ENCODE results near the gene GSE1.

DNA sequence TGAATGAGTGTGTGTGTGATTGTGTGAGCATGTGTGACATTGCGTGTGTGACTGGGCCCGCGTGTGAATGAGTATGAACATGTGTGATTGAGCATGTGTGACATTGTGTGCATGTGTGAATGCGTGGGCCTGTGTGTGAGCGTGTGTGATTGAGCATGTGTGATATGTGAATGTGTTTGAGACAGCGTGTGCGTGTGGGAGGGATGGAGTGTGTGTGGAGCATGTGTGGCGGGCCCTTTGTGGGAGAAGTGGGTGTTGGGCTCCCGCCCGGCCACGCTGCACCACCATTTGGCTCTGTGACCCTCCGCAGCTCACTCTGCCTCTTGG lies 22.7 kb upstream of the GSE1 start:
- TF ChIP-seq, protein P1, sequence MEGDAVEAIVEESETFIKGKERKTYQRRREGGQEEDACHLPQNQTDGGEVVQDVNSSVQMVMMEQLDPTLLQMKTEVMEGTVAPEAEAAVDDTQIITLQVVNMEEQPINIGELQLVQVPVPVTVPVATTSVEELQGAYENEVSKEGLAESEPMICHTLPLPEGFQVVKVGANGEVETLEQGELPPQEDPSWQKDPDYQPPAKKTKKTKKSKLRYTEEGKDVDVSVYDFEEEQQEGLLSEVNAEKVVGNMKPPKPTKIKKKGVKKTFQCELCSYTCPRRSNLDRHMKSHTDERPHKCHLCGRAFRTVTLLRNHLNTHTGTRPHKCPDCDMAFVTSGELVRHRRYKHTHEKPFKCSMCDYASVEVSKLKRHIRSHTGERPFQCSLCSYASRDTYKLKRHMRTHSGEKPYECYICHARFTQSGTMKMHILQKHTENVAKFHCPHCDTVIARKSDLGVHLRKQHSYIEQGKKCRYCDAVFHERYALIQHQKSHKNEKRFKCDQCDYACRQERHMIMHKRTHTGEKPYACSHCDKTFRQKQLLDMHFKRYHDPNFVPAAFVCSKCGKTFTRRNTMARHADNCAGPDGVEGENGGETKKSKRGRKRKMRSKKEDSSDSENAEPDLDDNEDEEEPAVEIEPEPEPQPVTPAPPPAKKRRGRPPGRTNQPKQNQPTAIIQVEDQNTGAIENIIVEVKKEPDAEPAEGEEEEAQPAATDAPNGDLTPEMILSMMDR (IDR thresholded peaks at IDR 0.05) = no peak
- TF ChIP-seq POLR2AphosphoS5 (IDR thresholded peaks at IDR 0.05; ENCODE audit: insufficient read depth in 1 of 2, low read depth in 1 of 2) = no peak
- no peak for TF ChIP-seq POLR2A (IDR thresholded peaks at IDR 0.05)
